DOHH2 (cell line): ENCODE data around the gene IL22RA1.

Experiments
- CTCF ChIP-seq: fragments of 200-600 bp; sonication (generic); IDR thresholded peaks from one replicate; pipeline ENCODE4 v1.5.1; 2014; ENCODE audit warnings: antibody characterized with exemption, mild to moderate bottlenecking, low read depth, low read length; ENCODE audit not compliant: poor library complexity, severe bottlenecking
- EZH2phosphoT487 ChIP-seq: fragments of 200-600 bp; sonication (generic); IDR thresholded peaks from 2 replicates; pipeline ENCODE4 v1.6.1; 2017; ENCODE audit warnings: borderline replicate concordance, mild to moderate bottlenecking, antibody characterized with exemption, low read length, moderate library complexity, mixed read lengths

- TF ChIP-seq CTCF (no peak), EZH2phosphoT487 (no peak)
Measured at GRCh38 chr1:24186993-24187790, 44.3 kb upstream of the IL22RA1 start, which contains the start of gene IFNLR1.
